GM12878 (cell line): ENCODE results near the gene MYLK3. TPM values are rescaled to one million over a fixed set of nuclear protein-coding genes. Genes with fewer than 3 reads are reported as not detected.
A peak's percentile ranks its signal among the peaks of the same experiment; 100 is the strongest.

Source experiments
- ATAC-seq: fragments of 200-7000 bp; cut with Tn5 transposase; 3 replicates; pipeline ENCODE4 v1.9.1; 2020; ENCODE audit warnings: mild to moderate bottlenecking, moderate library complexity
- BruUV-seq: library from RNA; stranded (reverse); fragments of 400-500 nt; replicated peaks from 2 replicates; lab custom pipeline; 2021; lab: Mats Ljungman, UMichigan
- CTCF ChIA-PET: fragments of 300-600 bp; sonication (Branson Sonifier 250); formaldehyde crosslinking; extraction: SDS; loops from one replicate; lab custom pipeline; 2021; ENCODE audit warnings: inconsistent platforms; lab: Yijun Ruan, JAX
- POLR2A ChIA-PET: fragments of 350-600 bp; formaldehyde crosslinking; extraction: SDS; loops from one replicate; lab custom pipeline; 2021; ENCODE audit warnings: inconsistent platforms; lab: Charles Lee
- RAD21 ChIA-PET: fragments of 300-600 bp; sonication (Branson Sonifier 250); formaldehyde crosslinking; loops from one replicate; lab custom pipeline; 2023; ENCODE audit warnings: antibody characterized with exemption; ENCODE audit not compliant: unreplicated experiment; lab: Charles Lee
- SMC1A ChIA-PET: fragments of 300-600 bp; sonication (Branson Sonifier 250); formaldehyde crosslinking; loops from one replicate; lab custom pipeline; 2023; ENCODE audit not compliant: unreplicated experiment, uncharacterized antibody; lab: Charles Lee
- DNase-seq: peaks from one replicate; pipeline ENCODE4 v3.0.0-alpha.2; 2011; ENCODE audit warnings: low read depth, low spot score
- FAIRE-seq: peaks from 3 replicates; lab custom pipeline; 2011; peaks lifted over from hg19 to GRCh38; lab: Jason Lieb, UNC
- H2AFZ ChIP-seq: 2 replicates; pipeline ENCODE4 v1.6.0; 2011; ENCODE audit warnings: low read depth, low read length, control low read depth; ENCODE audit not compliant: control insufficient read depth
- H3K27ac ChIP-seq: 2 replicates; pipeline ENCODE4 v1.5.1; 2011; ENCODE audit warnings: control low read depth; ENCODE audit not compliant: control insufficient read depth, insufficient read depth
- H3K27me3 ChIP-seq, 2 experiments: replicated peaks in 1 of 2; 2 replicates each; pipeline versions ENCODE4 v1.6.0 to v1.6.1; 2011; ENCODE audit warnings: low read length in 1 of 2; ENCODE audit not compliant: control insufficient read depth in 2 of 2, insufficient read depth in 2 of 2
- H3K36me3 ChIP-seq, 2 experiments: 2 replicates each; pipeline ENCODE4 v1.5.1; 2011; ENCODE audit warnings: low read length in 1 of 2; ENCODE audit not compliant: control insufficient read depth in 2 of 2, insufficient read depth in 2 of 2
- H3K4me1 ChIP-seq: 2 replicates; pipeline ENCODE4 v1.6.1; 2011; ENCODE audit warnings: mild to moderate bottlenecking, low read length, moderate library complexity, mixed read lengths; ENCODE audit not compliant: control insufficient read depth, insufficient read depth
- H3K4me2 ChIP-seq: 2 replicates; pipeline ENCODE4 v1.6.0; 2011; ENCODE audit warnings: control low read depth; ENCODE audit not compliant: control insufficient read depth, insufficient read depth
- H3K4me3 ChIP-seq: fragments of 200-600 bp; sonication (generic); 2 replicates; pipeline ENCODE4 v1.5.1; 2016
- H3K79me2 ChIP-seq: 2 replicates; pipeline ENCODE4 v1.6.0; 2011; ENCODE audit warnings: low read length; ENCODE audit not compliant: control insufficient read depth, insufficient read depth
- H3K9ac ChIP-seq: 2 replicates; pipeline ENCODE4 v1.8.0; 2011; ENCODE audit warnings: low read length, control low read depth, mixed read lengths; ENCODE audit not compliant: control insufficient read depth, insufficient read depth
- H3K9me3 ChIP-seq: replicated peaks from 3 replicates; pipeline ENCODE4 v1.5.1; 2011; ENCODE audit warnings: mild to moderate bottlenecking, low read length; ENCODE audit not compliant: control insufficient read depth, insufficient read depth
- H4K20me1 ChIP-seq: 2 replicates; pipeline ENCODE4 v1.6.0; 2011; ENCODE audit not compliant: control insufficient read depth, insufficient read depth
- CREM ChIP-seq: IDR thresholded peaks from 2 replicates; pipeline ENCODE4 v1.6.1; 2014; ENCODE audit warnings: antibody characterized with exemption, low read depth
- EED ChIP-seq: sonication (generic); IDR thresholded peaks from 2 replicates; pipeline ENCODE4 v1.6.1; 2016; ENCODE audit warnings: antibody characterized with exemption, low read depth
- IKZF2 ChIP-seq, 2 experiments: fragments of 450-650 bp; IDR thresholded peaks; 2 replicates each; pipeline ENCODE4 v1.6.1; 2017; ENCODE audit warnings: mild to moderate bottlenecking in 2 of 2, moderate library complexity in 2 of 2
- MTA2 ChIP-seq: fragments of 450-650 bp; IDR thresholded peaks from 2 replicates; pipeline ENCODE4 v1.6.1; 2016; ENCODE audit warnings: low read depth, mild to moderate bottlenecking, moderate library complexity
- NBN ChIP-seq: fragments of 450-650 bp; IDR thresholded peaks from 2 replicates; pipeline ENCODE4 v1.6.1; 2016
- NFYB ChIP-seq: IDR thresholded peaks from 2 replicates; pipeline ENCODE4 v1.6.1; 2011; ENCODE audit warnings: low read depth, mild to moderate bottlenecking, low read length, improper control_type of control experiment, moderate library complexity; ENCODE audit not compliant: insufficient read depth
- ZZZ3 ChIP-seq: IDR thresholded peaks from 2 replicates; pipeline ENCODE4 v1.6.1; 2011; ENCODE audit warnings: low read depth; ENCODE audit not compliant: control insufficient read depth, insufficient read length
- WGBS: methylation state at CpG from one replicate; pipeline ENCODE4 v1.1.6; 2016; ENCODE audit warnings: low lambda C conversion rate; ENCODE audit not compliant: insufficient replicate concordance, insufficient coverage; ENCODE audit errors: missing lambda C conversion rate; 5-methylcytosine and 5-hydroxymethylcytosine counted together
- in situ Hi-C: fragments of 300-500 bp; cut with MboI; formaldehyde crosslinking; loops from 9 replicates; pipeline ENCODE4 v1.14.3; 2018; ENCODE audit warnings: mixed read lengths
- intact Hi-C: fragments of 100-400 bp; cut with micrococcal nuclease; formaldehyde crosslinking; loops from one replicate; pipeline ENCODE4 v1.14.2; 2022; ENCODE audit not compliant: unreplicated experiment
- polyA plus RNA-seq, 11 experiments: library from polyadenylated mRNA; depleted of rRNA in 4 of 11; unstranded in 6 of 11; stranded (reverse) in 5 of 11; fragments of >200 nt; fragmentation: Nextera tagmentation in 4 of 11; fragmentation: Illumina TruSeq in 1 of 11; extraction: Ambion mirVana in 4 of 11; extraction: Trizol in 1 of 11; gene quantifications; 1 replicate in 1 of 11; 2 replicates in 10 of 11; pipeline versions ENCODE4 v1.2.1 to v1.2.3, GENCODE V29; 2011 to 2016; ENCODE audit warnings: inconsistent platforms in 2 of 11, missing spikeins in 2 of 11, low read depth in 1 of 11
- total RNA-seq, 4 experiments: library from RNA; depleted of rRNA in 3 of 4; stranded (reverse); fragments of >200 nt in 3 of 4; fragmentation: Illumina TruSeq in 1 of 4; extraction: Trizol in 1 of 4; gene quantifications; 2 replicates each; pipeline versions ENCODE4 v1.2.1 to v1.2.3, GENCODE V29; 2013 to 2021
- TF ChIP-seq, protein P1 (sequence below): IDR thresholded peaks from 2 replicates; pipeline ENCODE4 v1.6.1; 2011; ENCODE audit warnings: borderline replicate concordance, low read depth, mild to moderate bottlenecking, moderate library complexity, low read length; ENCODE audit not compliant: insufficient read depth, poor library complexity, severe bottlenecking
- TF ChIP-seq, protein P2 (sequence below): fragments of 450-650 bp; IDR thresholded peaks from 2 replicates; pipeline ENCODE4 v1.6.1; 2016; ENCODE audit warnings: mild to moderate bottlenecking
- TF ChIP-seq, protein P3 (sequence below): fragments of 450-650 bp; IDR thresholded peaks from 2 replicates; pipeline ENCODE4 v1.6.1; 2017; ENCODE audit warnings: low read depth, mild to moderate bottlenecking, moderate library complexity

MYLK3 gene
- total and polyA plus RNA-seq, 10 of the 15 experiments (the other 5 are each of a cell fraction or from before 2014, with no cell fraction given): 0.02 to 0.46 (median 0.17) TPM

DNA sequence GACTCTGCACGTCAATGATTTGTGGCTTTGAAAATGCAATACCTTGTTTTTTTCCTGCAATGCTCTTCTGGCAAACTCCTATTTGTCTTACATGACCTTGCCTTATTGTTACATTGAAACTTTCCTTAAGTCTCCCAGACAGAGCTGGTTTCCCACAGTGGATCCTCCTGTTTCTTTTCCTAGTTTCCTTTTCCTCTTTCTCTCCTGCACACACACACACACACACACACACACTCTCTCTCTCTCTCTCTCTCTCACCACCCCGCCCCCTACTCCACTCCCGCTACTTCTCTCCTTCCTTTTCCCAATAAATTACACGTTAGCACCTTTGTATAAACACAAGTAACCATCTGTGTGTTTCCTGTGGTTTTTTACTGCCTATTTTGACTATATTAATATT, 56.4 kb downstream of the MYLK3 start:
- intact Hi-C loops: no loop called here
- peaks cover 59% of the 10 kb centered on the region for H3K79me2 ChIP-seq

More for the DNA sequence above, 56.4 kb downstream of the MYLK3 start:
- Histone ChIP-seq H3K36me3 (peaks cover 2 to 13% of the 10 kb centered on the region in 2 experiments; a peak in 2 of 4 replicates), H3K4me3 (peak overlapping the region; percentile 74), H3K9ac (peak overlapping the region; percentile 80; the same call in 1 of the 2 replicates), H3K4me2 (peak overlapping the region; percentile 85), H3K4me1 (no peaks in the 10 kb centered on the region; the same call in 1 of the 2 replicates), H3K9me3 (no peaks in the 10 kb centered on the region), H2AFZ (no peak overlapping the region), H3K27ac (peak overlapping the region; percentile 32), H3K27me3 (no peaks in the 10 kb centered on the region), H4K20me1 (no peaks in the 10 kb centered on the region)
- in situ Hi-C loops: loop anchor here (10.0 kb wide), 1 partner anchor 133 kb away; no protein-coding TSS in a partner anchor
- CTCF ChIA-PET: interaction anchor here (0.9 to 4.9 kb wide), 13 partner anchors 9 to 162 kb away, joined by 3 to 44 read pairs (median 7); no protein-coding TSS in a partner anchor
- TF ChIP-seq IKZF2 (IDR thresholded peaks at IDR 0.05): peak; percentile 42 to 46; a peak in 2 of 4 replicates
- TF ChIP-seq ZZZ3: peak; percentile 92
- TF ChIP-seq, protein P1, sequence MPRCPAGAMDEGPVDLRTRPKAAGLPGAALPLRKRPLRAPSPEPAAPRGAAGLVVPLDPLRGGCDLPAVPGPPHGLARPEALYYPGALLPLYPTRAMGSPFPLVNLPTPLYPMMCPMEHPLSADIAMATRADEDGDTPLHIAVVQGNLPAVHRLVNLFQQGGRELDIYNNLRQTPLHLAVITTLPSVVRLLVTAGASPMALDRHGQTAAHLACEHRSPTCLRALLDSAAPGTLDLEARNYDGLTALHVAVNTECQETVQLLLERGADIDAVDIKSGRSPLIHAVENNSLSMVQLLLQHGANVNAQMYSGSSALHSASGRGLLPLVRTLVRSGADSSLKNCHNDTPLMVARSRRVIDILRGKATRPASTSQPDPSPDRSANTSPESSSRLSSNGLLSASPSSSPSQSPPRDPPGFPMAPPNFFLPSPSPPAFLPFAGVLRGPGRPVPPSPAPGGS: no peak
- TF ChIP-seq, protein P2, sequence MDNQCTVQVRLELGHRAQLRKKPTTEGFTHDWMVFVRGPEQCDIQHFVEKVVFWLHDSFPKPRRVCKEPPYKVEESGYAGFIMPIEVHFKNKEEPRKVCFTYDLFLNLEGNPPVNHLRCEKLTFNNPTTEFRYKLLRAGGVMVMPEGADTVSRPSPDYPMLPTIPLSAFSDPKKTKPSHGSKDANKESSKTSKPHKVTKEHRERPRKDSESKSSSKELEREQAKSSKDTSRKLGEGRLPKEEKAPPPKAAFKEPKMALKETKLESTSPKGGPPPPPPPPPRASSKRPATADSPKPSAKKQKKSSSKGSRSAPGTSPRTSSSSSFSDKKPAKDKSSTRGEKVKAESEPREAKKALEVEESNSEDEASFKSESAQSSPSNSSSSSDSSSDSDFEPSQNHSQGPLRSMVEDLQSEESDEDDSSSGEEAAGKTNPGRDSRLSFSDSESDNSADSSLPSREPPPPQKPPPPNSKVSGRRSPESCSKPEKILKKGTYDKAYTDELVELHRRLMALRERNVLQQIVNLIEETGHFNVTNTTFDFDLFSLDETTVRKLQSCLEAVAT: no peak
- TF ChIP-seq, protein P3, sequence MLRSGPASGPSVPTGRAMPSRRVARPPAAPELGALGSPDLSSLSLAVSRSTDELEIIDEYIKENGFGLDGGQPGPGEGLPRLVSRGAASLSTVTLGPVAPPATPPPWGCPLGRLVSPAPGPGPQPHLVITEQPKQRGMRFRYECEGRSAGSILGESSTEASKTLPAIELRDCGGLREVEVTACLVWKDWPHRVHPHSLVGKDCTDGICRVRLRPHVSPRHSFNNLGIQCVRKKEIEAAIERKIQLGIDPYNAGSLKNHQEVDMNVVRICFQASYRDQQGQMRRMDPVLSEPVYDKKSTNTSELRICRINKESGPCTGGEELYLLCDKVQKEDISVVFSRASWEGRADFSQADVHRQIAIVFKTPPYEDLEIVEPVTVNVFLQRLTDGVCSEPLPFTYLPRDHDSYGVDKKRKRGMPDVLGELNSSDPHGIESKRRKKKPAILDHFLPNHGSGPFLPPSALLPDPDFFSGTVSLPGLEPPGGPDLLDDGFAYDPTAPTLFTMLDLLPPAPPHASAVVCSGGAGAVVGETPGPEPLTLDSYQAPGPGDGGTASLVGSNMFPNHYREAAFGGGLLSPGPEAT: 0 out of 2 replicates have a peak, but pooled peaks have one; percentile 16
- TF ChIP-seq EED: 0 out of 2 replicates have a peak, but pooled peaks have one; percentile 33
- TF ChIP-seq NBN: 0 out of 2 replicates have a peak, but pooled peaks have one; percentile 49
- TF ChIP-seq CREM: no peak
- TF ChIP-seq MTA2: peak; percentile 24; the same call in 1 of the 2 replicates
- no peak for TF ChIP-seq NFYB
- DNase-seq: no peak
- FAIRE-seq: no peak
- no peak for ATAC-seq
- BruUV-seq: no TSS peak
- POLR2A ChIA-PET: interaction anchor here (0.8 to 2.6 kb wide), 4 partner anchors 98 to 368 kb away, joined by 3 to 7 read pairs (median 4); no protein-coding TSS in a partner anchor
- WGBS: 11% methylated on average over 4 of the region's 4 CpGs
- RAD21 ChIA-PET: interaction anchor here (0.7 to 2.8 kb wide), 15 partner anchors 13 to 217 kb away, joined by 3 to 18 read pairs (median 4); no protein-coding TSS in a partner anchor
- SMC1A ChIA-PET: interaction anchor here (0.6 to 4.2 kb wide), 22 partner anchors 10 to 159 kb away, joined by 3 to 49 read pairs (median 4); no protein-coding TSS in a partner anchor
